ENCODE results near the gene ANO3.

Gene ANO3

DNA sequence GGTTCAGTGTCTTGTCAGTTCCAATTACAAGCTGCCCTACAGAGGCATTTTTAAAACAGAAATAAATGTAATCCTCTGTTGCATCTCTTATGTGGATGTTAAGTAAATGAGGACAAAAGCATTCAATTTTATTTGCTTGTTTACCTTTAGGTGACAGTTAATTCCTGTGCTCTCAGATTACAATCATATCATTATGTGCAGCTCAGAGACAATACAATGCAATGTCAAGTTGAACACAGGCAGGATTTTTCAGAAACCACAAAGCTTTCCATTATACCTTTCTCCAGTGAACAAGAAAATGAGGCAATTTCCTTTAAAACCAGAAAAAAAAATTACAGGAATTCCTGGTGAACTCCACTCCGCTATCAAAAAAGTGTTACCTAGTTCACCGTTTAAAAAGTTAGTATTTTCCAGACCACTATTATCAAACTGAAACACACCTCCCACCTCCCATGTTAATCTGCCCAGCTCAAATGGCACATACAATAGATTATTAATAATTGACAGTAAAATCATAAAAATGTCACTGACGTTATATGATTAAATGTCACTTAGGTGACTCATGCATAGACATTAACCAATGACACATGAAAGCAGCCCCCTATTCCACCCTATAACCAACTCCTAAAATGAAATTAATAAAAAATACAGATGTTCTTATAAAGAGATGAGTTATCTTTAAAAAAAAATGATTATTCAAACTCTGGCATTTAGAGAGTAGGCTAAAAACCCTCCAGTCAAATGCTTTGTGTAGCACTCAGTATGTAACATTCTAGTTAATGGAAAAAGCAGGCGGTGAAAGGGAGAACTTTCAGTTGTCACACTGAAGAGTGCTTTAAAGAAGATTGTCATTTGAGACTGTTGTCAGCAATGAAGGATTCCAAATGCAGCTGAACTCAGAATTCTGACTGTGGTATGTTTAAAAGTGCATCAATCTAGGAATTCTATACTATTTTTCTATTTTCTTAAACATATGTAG, 141.6 kb downstream of the ANO3 start:
- no peak for DNase-seq (ENCODE audit: low spot score)
- TF ChIP-seq CTCF (IDR thresholded peaks at IDR 0.05; ENCODE audit: borderline replicate concordance, control extremely low read depth, extremely low read depth, insufficient read depth, missing control alignments), result no peak
- in situ Hi-C loops (cut with MboI; ENCODE audit: low sequenced_read_pairs, unreplicated experiment), result no loop called here

GRCh38 chr11:26474401-26474800, 142.5 kb downstream of the ANO3 start:
- no peak for DNase-seq (ENCODE audit: low spot score)
- in situ Hi-C loops (cut with MboI; ENCODE audit: low sequenced_read_pairs, unreplicated experiment), result no loop called here
- TF ChIP-seq CTCF (IDR thresholded peaks at IDR 0.05; ENCODE audit: borderline replicate concordance, control extremely low read depth, extremely low read depth, insufficient read depth, missing control alignments), result no peak

- no peak for TF ChIP-seq CTCF (IDR thresholded peaks at IDR 0.05; ENCODE audit: borderline replicate concordance, control extremely low read depth, extremely low read depth, insufficient read depth, missing control alignments)
- in situ Hi-C loops (cut with MboI; ENCODE audit: low sequenced_read_pairs, unreplicated experiment), result no loop called here
- no peak for DNase-seq (ENCODE audit: low spot score)
These were observed 145.5 kb downstream of the ANO3 start for GRCh38 chr11:26477396-26477795.

GRCh38 chr11:26478710-26479109, 146.8 kb downstream of the ANO3 start:
- in situ Hi-C loops (cut with MboI; ENCODE audit: low sequenced_read_pairs, unreplicated experiment), result no loop called here
- no peak for DNase-seq (ENCODE audit: low spot score)
- TF ChIP-seq CTCF (IDR thresholded peaks at IDR 0.05; ENCODE audit: borderline replicate concordance, control extremely low read depth, extremely low read depth, insufficient read depth, missing control alignments), result no peak

DNA sequence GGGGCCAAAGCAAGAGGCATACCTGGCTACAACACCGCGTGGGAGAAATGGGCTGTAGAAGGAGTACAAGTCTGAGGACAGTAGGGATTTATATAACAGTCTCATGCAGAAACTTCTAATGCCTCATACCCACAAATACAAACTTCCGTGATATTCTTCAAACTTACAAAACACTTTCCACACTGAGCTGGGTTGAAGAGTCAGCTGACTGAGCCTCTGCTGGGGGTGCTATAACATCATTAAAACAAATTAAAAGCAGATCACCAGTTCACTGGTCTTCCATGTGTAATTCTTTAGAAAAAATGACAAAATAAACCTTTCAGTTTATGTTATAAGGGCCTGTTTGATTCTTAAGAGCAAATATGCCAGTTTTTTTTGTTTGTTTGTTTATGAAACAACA, 148.1 kb downstream of the ANO3 start:
- in situ Hi-C loops (cut with MboI; ENCODE audit: low sequenced_read_pairs, unreplicated experiment), result no loop called here
- TF ChIP-seq CTCF (IDR thresholded peaks at IDR 0.05; ENCODE audit: borderline replicate concordance, control extremely low read depth, extremely low read depth, insufficient read depth, missing control alignments), result no peak
- no peak for DNase-seq (ENCODE audit: low spot score)

DNA sequence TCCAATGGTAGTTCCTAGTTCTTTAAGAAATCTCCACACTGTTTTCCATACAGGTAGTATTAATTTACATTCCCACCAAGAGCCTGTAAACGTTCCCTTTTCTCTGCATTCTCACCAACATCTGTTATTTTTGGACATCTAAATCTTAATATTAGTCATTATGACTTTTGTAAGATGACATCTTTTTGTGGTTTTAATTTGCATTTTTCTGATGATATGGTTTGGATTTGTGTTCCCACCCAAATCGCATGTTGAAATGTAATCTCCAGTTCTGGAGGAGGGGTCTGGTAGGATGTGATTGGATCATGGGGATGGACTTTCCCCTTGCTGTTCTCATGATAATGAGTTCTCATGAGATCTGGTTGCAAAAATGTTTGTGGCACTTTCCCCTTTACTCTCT, 151.2 kb downstream of the ANO3 start:
- no peak for DNase-seq (ENCODE audit: low spot score)
- no peak for TF ChIP-seq CTCF (IDR thresholded peaks at IDR 0.05; ENCODE audit: borderline replicate concordance, control extremely low read depth, extremely low read depth, insufficient read depth, missing control alignments)
- in situ Hi-C loops (cut with MboI; ENCODE audit: low sequenced_read_pairs, unreplicated experiment), result no loop called here

All from GM13976 (cell line).